Measurements from ENCODE around the gene PCNX3.
A peak's percentile ranks its signal among the peaks of the same experiment; 100 is the strongest.

PCNX3 gene

GRCh38 chr11:65640483-65641296 is 25.1 kb downstream of the PCNX3 start:
- DNase-seq (ENCODE audit: low spot score): no peak

- DNase-seq (ENCODE audit: low spot score): no peak
Measured at GRCh38 chr11:65641297-65642013, 25.9 kb downstream of the PCNX3 start.

GRCh38 chr11:65642014-65642671 is 26.6 kb downstream of the PCNX3 start:
- DNase-seq (ENCODE audit: low spot score): no peak

GRCh38 chr11:65643971-65644370 is 28.4 kb downstream of the PCNX3 start:
- DNase-seq (ENCODE audit: low spot score): no peak

- DNase-seq (ENCODE audit: low spot score): no peak
Measured at GRCh38 chr11:65644837-65645236, 29.3 kb downstream of the PCNX3 start.

GRCh38 chr11:65645710-65646109 is 30.1 kb downstream of the PCNX3 start:
- DNase-seq (ENCODE audit: low spot score): no peak

GRCh38 chr11:65646288-65646957 is 30.8 kb downstream of the PCNX3 start:
- DNase-seq (ENCODE audit: low spot score): no peak

GRCh38 chr11:65646958-65647701 is 31.6 kb downstream of the PCNX3 start:
- no peak for DNase-seq (ENCODE audit: low spot score)

- DNase-seq (ENCODE audit: low spot score): no peak
Measured at GRCh38 chr11:65648997-65649493, 33.5 kb downstream of the PCNX3 start.

GRCh38 chr11:65649656-65650546 is 34.3 kb downstream of the PCNX3 start:
- no peak for DNase-seq (ENCODE audit: low spot score)

- no peak for DNase-seq (ENCODE audit: low spot score)
Measured at GRCh38 chr11:65650547-65651338, 35.2 kb downstream of the PCNX3 start.

- DNase-seq (ENCODE audit: low spot score): no peak
Measured at GRCh38 chr11:65651339-65651588, 35.7 kb downstream of the PCNX3 start.

GRCh38 chr11:65651589-65652510 is 36.3 kb downstream of the PCNX3 start:
- DNase-seq (ENCODE audit: low spot score): no peak

GRCh38 chr11:65652511-65653228 is 37.1 kb downstream of the PCNX3 start:
- DNase-seq (ENCODE audit: low spot score): peak; percentile 93

GRCh38 chr11:65653229-65654225 is 38.0 kb downstream of the PCNX3 start:
- no peak for DNase-seq (ENCODE audit: low spot score)
